A673 (cell line): ENCODE results near the gene COLQ. TPM values are rescaled to one million over a fixed set of nuclear protein-coding genes. Genes with fewer than 3 reads are reported as not detected.

Experiments
- BruUV-seq: library from RNA; stranded (reverse); fragments of 400-500 nt; replicated peaks from 2 replicates; lab custom pipeline; 2021; lab: Mats Ljungman, UMichigan
- CTCF ChIA-PET: fragments of 300-600 bp; sonication (Branson Sonifier 250); formaldehyde crosslinking; loops from one replicate; lab custom pipeline; 2022; ENCODE audit warnings: antibody characterized with exemption; lab: Charles Lee
- POLR2A ChIA-PET: fragments of 300-600 bp; sonication (Branson Sonifier 250); formaldehyde crosslinking; loops from one replicate; lab custom pipeline; 2022; ENCODE audit warnings: antibody characterized with exemption; ENCODE audit not compliant: low non-redundant PET; lab: Charles Lee
- DNase-seq: peaks from one replicate; pipeline ENCODE4 v3.0.0-alpha.2; 2015; ENCODE audit warnings: low spot score
- H3K27ac ChIP-seq: fragments of 200-600 bp; sonication (generic); 2 replicates; pipeline ENCODE4 v1.5.1; 2016; ENCODE audit warnings: mixed run types, low read depth, mild to moderate bottlenecking, mixed read lengths, antibody characterized with exemption, low read length; ENCODE audit not compliant: poor library complexity, severe bottlenecking
- H3K27me3 ChIP-seq: fragments of 200-600 bp; sonication (generic); replicated peaks from 2 replicates; pipeline ENCODE4 v1.6.1; 2017; ENCODE audit warnings: mixed run types, low read depth, mild to moderate bottlenecking, mixed read lengths, antibody characterized with exemption, low read length; ENCODE audit not compliant: insufficient read depth, poor library complexity
- H3K36me3 ChIP-seq: fragments of 200-600 bp; sonication (generic); 2 replicates; pipeline ENCODE4 v1.6.1; 2016; ENCODE audit warnings: mixed run types, mild to moderate bottlenecking, mixed read lengths, antibody characterized with exemption, low read length; ENCODE audit not compliant: insufficient read depth, poor library complexity, severe bottlenecking
- H3K4me1 ChIP-seq: fragments of 200-600 bp; sonication (generic); 2 replicates; pipeline ENCODE4 v1.6.1; 2017; ENCODE audit warnings: mixed run types, mild to moderate bottlenecking, mixed read lengths, antibody characterized with exemption, low read length; ENCODE audit not compliant: insufficient read depth, poor library complexity, severe bottlenecking
- H3K4me3 ChIP-seq: fragments of 200-600 bp; sonication (generic); 2 replicates; pipeline ENCODE4 v1.5.1; 2016; ENCODE audit warnings: low read depth, mixed run types, mild to moderate bottlenecking, mixed read lengths, low read length; ENCODE audit not compliant: poor library complexity, severe bottlenecking
- H3K9me3 ChIP-seq: fragments of 200-600 bp; sonication (generic); 2 replicates; pipeline ENCODE4 v1.6.1; 2016; ENCODE audit warnings: mixed run types, low read depth, mild to moderate bottlenecking, mixed read lengths, antibody characterized with exemption, low read length; ENCODE audit not compliant: poor library complexity, severe bottlenecking
- CTCF ChIP-seq: fragments of 300-800, 200-600 bp; sonication (generic); conservative IDR thresholded peaks from 2 replicates; pipeline ENCODE4 v1.5.1; 2017; ENCODE audit warnings: low read depth, mild to moderate bottlenecking, antibody characterized with exemption, low read length, moderate library complexity, mixed read lengths
- EZH2 ChIP-seq: fragments of 200-600 bp; sonication (generic); IDR thresholded peaks from 2 replicates; pipeline ENCODE4 v1.6.1; 2017; ENCODE audit warnings: borderline replicate concordance, low read depth, mild to moderate bottlenecking, mixed read lengths, antibody characterized with exemption, low read length; ENCODE audit not compliant: poor library complexity, severe bottlenecking
- intact Hi-C: fragments of 100-400 bp; cut with micrococcal nuclease; formaldehyde crosslinking; loops from one replicate; pipeline ENCODE4 v1.10.0; 2022; ENCODE audit not compliant: unreplicated experiment
- total RNA-seq: library from RNA; stranded (reverse); gene quantifications from 2 replicates; pipeline ENCODE4 v1.2.3, GENCODE V29; 2021

The COLQ gene
- total RNA-seq, 1 experiment from 2014 or later, result 0.21 TPM

- ChIA-PET POLR2A (no interaction called here), CTCF (no interaction called here)
- Histone ChIP-seq H3K4me1 (no peaks in the 10 kb centered on the region), H3K36me3 (no peaks in the 10 kb centered on the region), H3K9me3 (no peaks in the 10 kb centered on the region), H3K27me3 (no peaks in the 10 kb centered on the region), H3K27ac (no peak overlapping the region), H3K4me3 (no peak overlapping the region)
- no peak for DNase-seq
- BruUV-seq, result no TSS peak
- TF ChIP-seq CTCF (no peak), EZH2 (no peak)
- intact Hi-C loops, result no loop called here
These were observed 15.9 kb downstream of the COLQ start for GRCh38 chr3:15505479-15506165.

GRCh38 chr3:15502616-15503015, 18.9 kb downstream of the COLQ start:
- POLR2A ChIA-PET, result no interaction called here
- Histone ChIP-seq H3K4me3 (no peak overlapping the region), H3K27ac (no peak overlapping the region), H3K27me3 (no peaks in the 10 kb centered on the region), H3K9me3 (no peaks in the 10 kb centered on the region), H3K36me3 (no peaks in the 10 kb centered on the region), H3K4me1 (no peaks in the 10 kb centered on the region)
- no TSS peak for BruUV-seq
- CTCF ChIA-PET, result no interaction called here
- DNase-seq, result no peak
- TF ChIP-seq CTCF (no peak), EZH2 (no peak)
- intact Hi-C loops, result no loop called here

- Histone ChIP-seq H3K27me3 (no peaks in the 10 kb centered on the region), H3K36me3 (no peaks in the 10 kb centered on the region), H3K27ac (no peak overlapping the region), H3K9me3 (no peaks in the 10 kb centered on the region), H3K4me1 (no peaks in the 10 kb centered on the region), H3K4me3 (no peak overlapping the region)
- no peak for DNase-seq
- CTCF ChIA-PET, result no interaction called here
- TF ChIP-seq EZH2 (no peak), CTCF (no peak)
- intact Hi-C loops, result no loop called here
- no TSS peak for BruUV-seq
- POLR2A ChIA-PET, result no interaction called here
These were observed 20.4 kb downstream of the COLQ start for GRCh38 chr3:15501126-15501525.
